Activated T-cell treated with anti-CD3 and anti-CD28 coated beads, Interleukin-2, amount 50 U/mL, for 24 hours (primary cell): ENCODE measurements around the gene ARHGAP42.

ENCODE experiments used
- DNase-seq: peaks from one replicate; pipeline ENCODE4 v3.0.0-alpha.2; 2020
- H3K27ac Mint-ChIP-seq: 2 replicates; pipeline ENCODE4 v1.8.0; 2020; ENCODE audit warnings: mild to moderate bottlenecking, mixed read lengths
- H3K27me3 Mint-ChIP-seq: 2 replicates; pipeline ENCODE4 v1.8.0; 2020; ENCODE audit warnings: mixed read lengths
- H3K36me3 Mint-ChIP-seq: 2 replicates; pipeline ENCODE4 v1.8.0; 2020; ENCODE audit warnings: low read depth, mixed read lengths
- H3K4me1 Mint-ChIP-seq: 2 replicates; pipeline ENCODE4 v1.8.0; 2020; ENCODE audit warnings: low read depth, mixed read lengths
- H3K4me3 Mint-ChIP-seq: 2 replicates; pipeline ENCODE4 v1.8.0; 2020; ENCODE audit warnings: mild to moderate bottlenecking, moderate library complexity, mixed read lengths
- H3K9me3 Mint-ChIP-seq: 2 replicates; pipeline ENCODE4 v1.8.0; 2020; ENCODE audit warnings: mixed read lengths

ARHGAP42 gene

GRCh38 chr11:100801225-100801999 is 114.3 kb downstream of the ARHGAP42 start:
- Mint-ChIP-seq H3K4me1 (no peaks in the 10 kb centered on the region), H3K27ac (no peak overlapping the region), H3K4me3 (no peak overlapping the region), H3K27me3 (no peaks in the 10 kb centered on the region), H3K9me3 (no peaks in the 10 kb centered on the region), H3K36me3 (no peaks in the 10 kb centered on the region)
- DNase-seq: no peak

DNA sequence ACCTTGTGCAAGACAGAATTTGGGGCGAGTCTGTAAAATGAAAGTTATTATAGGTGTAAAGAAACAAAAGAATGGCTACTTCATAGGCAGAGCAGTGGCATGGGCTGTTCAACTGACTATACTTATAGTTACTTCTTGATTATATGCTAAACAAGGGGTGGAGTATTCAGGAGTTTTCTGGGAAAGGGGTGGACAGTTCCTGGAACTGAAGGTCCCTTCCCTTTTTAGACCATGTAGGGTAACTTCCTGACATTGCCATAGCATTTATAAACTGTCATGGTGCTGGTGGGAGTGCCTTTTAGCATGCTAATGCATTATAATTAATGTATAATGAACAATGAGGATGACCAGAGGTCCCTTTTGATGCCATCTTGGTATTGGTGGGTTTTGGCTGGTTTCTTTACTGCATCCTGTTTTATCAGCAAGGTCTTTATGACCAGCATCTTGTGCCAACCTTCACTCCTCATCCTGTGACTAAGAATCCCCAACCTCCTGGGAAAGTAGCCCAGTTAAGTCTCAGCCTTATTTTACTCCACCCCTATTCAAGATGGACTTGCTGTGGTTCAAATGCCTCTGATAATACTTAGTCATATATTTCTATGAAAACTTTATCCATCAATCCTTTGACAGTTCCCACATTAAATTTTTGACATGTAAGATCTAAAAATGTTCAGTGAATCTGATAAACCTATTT is 118.6 kb downstream of the ARHGAP42 start:
- no peaks in the 10 kb centered on the region for H3K9me3 Mint-ChIP-seq
- H3K4me3 Mint-ChIP-seq: no peak overlapping the region
- no peaks in the 10 kb centered on the region for H3K4me1 Mint-ChIP-seq
- H3K27me3 Mint-ChIP-seq: no peaks in the 10 kb centered on the region
- H3K27ac Mint-ChIP-seq: no peak overlapping the region
- no peak for DNase-seq
- no peaks in the 10 kb centered on the region for H3K36me3 Mint-ChIP-seq

GRCh38 chr11:100806296-100806695 is 119.2 kb downstream of the ARHGAP42 start:
- no peaks in the 10 kb centered on the region for H3K27me3 Mint-ChIP-seq
- H3K9me3 Mint-ChIP-seq: no peaks in the 10 kb centered on the region
- H3K4me3 Mint-ChIP-seq: no peak overlapping the region
- H3K36me3 Mint-ChIP-seq: no peaks in the 10 kb centered on the region
- no peaks in the 10 kb centered on the region for H3K4me1 Mint-ChIP-seq
- no peak overlapping the region for H3K27ac Mint-ChIP-seq
- no peak for DNase-seq

GRCh38 chr11:100808904-100809491 is 121.9 kb downstream of the ARHGAP42 start:
- H3K27ac Mint-ChIP-seq: no peak overlapping the region
- H3K9me3 Mint-ChIP-seq: no peaks in the 10 kb centered on the region
- no peaks in the 10 kb centered on the region for H3K27me3 Mint-ChIP-seq
- no peaks in the 10 kb centered on the region for H3K36me3 Mint-ChIP-seq
- no peak for DNase-seq
- H3K4me1 Mint-ChIP-seq: no peaks in the 10 kb centered on the region
- H3K4me3 Mint-ChIP-seq: no peak overlapping the region

- H3K4me3 Mint-ChIP-seq: no peak overlapping the region
- H3K36me3 Mint-ChIP-seq: no peaks in the 10 kb centered on the region
- no peaks in the 10 kb centered on the region for H3K4me1 Mint-ChIP-seq
- no peak for DNase-seq
- H3K27me3 Mint-ChIP-seq: no peaks in the 10 kb centered on the region
- no peaks in the 10 kb centered on the region for H3K9me3 Mint-ChIP-seq
- no peak overlapping the region for H3K27ac Mint-ChIP-seq
Observed at GRCh38 chr11:100810146-100810545, 123.1 kb downstream of the ARHGAP42 start.

DNA sequence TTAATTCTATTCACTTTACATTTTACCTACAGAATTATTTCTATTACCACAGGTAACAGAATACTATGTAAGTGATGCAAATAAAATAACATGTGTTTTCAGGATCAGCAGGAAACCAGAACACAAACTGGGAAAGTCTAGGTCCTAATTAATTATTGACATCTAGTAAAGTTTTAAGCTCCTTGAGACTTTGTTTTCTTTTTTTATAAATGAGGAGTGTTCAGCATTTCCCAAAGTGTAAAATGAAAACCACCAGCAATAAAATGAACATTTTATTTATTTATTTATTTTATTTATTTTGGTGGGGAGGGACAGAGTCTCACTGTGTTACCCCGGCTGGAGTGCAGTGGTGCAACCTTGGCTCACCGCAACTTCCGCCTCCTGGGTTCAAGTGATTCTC is 123.6 kb downstream of the ARHGAP42 start:
- no peaks in the 10 kb centered on the region for H3K4me1 Mint-ChIP-seq
- no peak overlapping the region for H3K4me3 Mint-ChIP-seq
- H3K27me3 Mint-ChIP-seq: no peaks in the 10 kb centered on the region
- no peaks in the 10 kb centered on the region for H3K9me3 Mint-ChIP-seq
- no peak for DNase-seq
- H3K27ac Mint-ChIP-seq: no peak overlapping the region
- no peaks in the 10 kb centered on the region for H3K36me3 Mint-ChIP-seq

GRCh38 chr11:100812517-100812916 is 125.4 kb downstream of the ARHGAP42 start:
- H3K27me3 Mint-ChIP-seq: no peaks in the 10 kb centered on the region
- H3K27ac Mint-ChIP-seq: no peak overlapping the region
- no peaks in the 10 kb centered on the region for H3K9me3 Mint-ChIP-seq
- no peak overlapping the region for H3K4me3 Mint-ChIP-seq
- H3K4me1 Mint-ChIP-seq: no peaks in the 10 kb centered on the region
- H3K36me3 Mint-ChIP-seq: no peaks in the 10 kb centered on the region
- no peak for DNase-seq

DNA sequence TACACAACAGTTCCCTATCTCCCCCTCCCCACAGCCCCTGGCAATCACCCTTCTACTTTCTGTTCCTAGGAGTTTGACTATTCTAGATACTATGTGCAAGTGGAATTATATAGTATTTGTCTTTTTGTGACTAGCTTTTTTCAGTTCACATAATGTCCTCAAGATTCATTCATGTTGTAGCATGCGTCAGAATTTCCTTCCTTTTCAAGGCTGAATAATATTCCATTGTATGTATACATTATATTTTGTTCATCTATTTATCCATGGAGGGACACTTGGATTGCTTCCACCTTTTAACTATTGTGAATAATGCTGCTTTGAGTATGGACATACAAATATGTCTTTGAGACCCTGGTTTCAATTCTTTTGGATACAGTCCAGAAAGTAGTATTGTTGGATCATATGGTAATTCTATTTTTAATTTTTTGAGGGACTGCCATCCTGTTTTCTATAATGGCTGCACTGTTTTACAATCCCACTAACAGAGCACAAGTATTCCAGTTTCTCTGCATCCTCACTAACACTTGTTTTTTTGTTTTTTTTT is 128.8 kb downstream of the ARHGAP42 start:
- no peaks in the 10 kb centered on the region for H3K4me1 Mint-ChIP-seq
- DNase-seq: no peak
- H3K27ac Mint-ChIP-seq: no peak overlapping the region
- H3K27me3 Mint-ChIP-seq: no peaks in the 10 kb centered on the region
- H3K4me3 Mint-ChIP-seq: no peak overlapping the region
- no peaks in the 10 kb centered on the region for H3K9me3 Mint-ChIP-seq
- no peaks in the 10 kb centered on the region for H3K36me3 Mint-ChIP-seq

GRCh38 chr11:100816823-100817222 is 129.7 kb downstream of the ARHGAP42 start:
- Mint-ChIP-seq H3K36me3 (no peaks in the 10 kb centered on the region), H3K27me3 (no peaks in the 10 kb centered on the region), H3K9me3 (no peaks in the 10 kb centered on the region), H3K4me1 (no peaks in the 10 kb centered on the region), H3K4me3 (no peak overlapping the region), H3K27ac (no peak overlapping the region)
- no peak for DNase-seq

GRCh38 chr11:100817620-100818019 is 130.5 kb downstream of the ARHGAP42 start:
- Mint-ChIP-seq H3K27ac (no peak overlapping the region), H3K4me3 (no peak overlapping the region), H3K4me1 (no peaks in the 10 kb centered on the region), H3K9me3 (no peaks in the 10 kb centered on the region), H3K36me3 (no peaks in the 10 kb centered on the region), H3K27me3 (no peaks in the 10 kb centered on the region)
- DNase-seq: no peak

- no peaks in the 10 kb centered on the region for H3K4me1 Mint-ChIP-seq
- H3K4me3 Mint-ChIP-seq: no peak overlapping the region
- H3K27ac Mint-ChIP-seq: no peak overlapping the region
- H3K36me3 Mint-ChIP-seq: no peaks in the 10 kb centered on the region
- DNase-seq: no peak
- no peaks in the 10 kb centered on the region for H3K27me3 Mint-ChIP-seq
- H3K9me3 Mint-ChIP-seq: no peaks in the 10 kb centered on the region
Observed at GRCh38 chr11:100820621-100821020, 133.5 kb downstream of the ARHGAP42 start.

GRCh38 chr11:100821198-100821597 is 134.1 kb downstream of the ARHGAP42 start:
- Mint-ChIP-seq H3K9me3 (no peaks in the 10 kb centered on the region), H3K27me3 (no peaks in the 10 kb centered on the region), H3K27ac (no peak overlapping the region), H3K4me3 (no peak overlapping the region), H3K4me1 (no peaks in the 10 kb centered on the region), H3K36me3 (no peaks in the 10 kb centered on the region)
- DNase-seq: no peak

DNA sequence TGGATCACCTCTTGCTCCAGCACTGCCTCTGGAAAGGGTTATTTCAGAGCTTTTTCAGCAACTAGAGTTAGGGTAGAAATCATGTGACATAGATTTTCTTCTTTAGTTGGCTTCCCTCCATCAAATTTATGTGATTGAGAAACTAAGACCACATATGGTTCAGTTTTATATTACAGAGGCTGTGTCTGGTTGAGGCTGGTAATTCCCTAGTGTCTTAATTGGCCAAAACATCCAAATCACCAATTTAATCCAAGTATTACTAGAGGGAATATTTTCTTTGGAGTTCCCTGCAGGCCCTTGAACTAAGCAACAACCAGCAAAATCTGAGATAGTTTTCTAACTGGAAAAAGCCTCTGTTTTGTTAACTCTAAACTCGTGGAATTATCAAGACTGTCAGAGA is 136.3 kb downstream of the ARHGAP42 start:
- Mint-ChIP-seq H3K27ac (no peak overlapping the region), H3K4me3 (no peak overlapping the region), H3K9me3 (no peaks in the 10 kb centered on the region), H3K27me3 (no peaks in the 10 kb centered on the region), H3K36me3 (no peaks in the 10 kb centered on the region), H3K4me1 (no peaks in the 10 kb centered on the region)
- no peak for DNase-seq

- Mint-ChIP-seq H3K4me3 (no peak overlapping the region), H3K27ac (no peak overlapping the region), H3K9me3 (no peaks in the 10 kb centered on the region), H3K27me3 (no peaks in the 10 kb centered on the region), H3K4me1 (no peaks in the 10 kb centered on the region), H3K36me3 (no peaks in the 10 kb centered on the region)
- no peak for DNase-seq
Observed at GRCh38 chr11:100824041-100824809, 137.1 kb downstream of the ARHGAP42 start.
